ENCODE results near the gene KIF6.

Gene KIF6

GRCh38 chr6:39339868-39340550 lies 385.2 kb downstream of the KIF6 start:
- peak; percentile 99 for DNase-seq

- DNase-seq, result no peak
Observed at GRCh38 chr6:39339096-39339867, 385.9 kb downstream of the KIF6 start.

GRCh38 chr6:39338397-39338796 lies 386.8 kb downstream of the KIF6 start:
- no peak for DNase-seq

GRCh38 chr6:39335780-39336545 lies 389.2 kb downstream of the KIF6 start:
- DNase-seq, result no peak

- no peak for DNase-seq
Observed at GRCh38 chr6:39333644-39334438, 391.4 kb downstream of the KIF6 start.

GRCh38 chr6:39330476-39330875 lies 394.7 kb downstream of the KIF6 start:
- peak; percentile 87 for DNase-seq

GRCh38 chr6:39330057-39330456 lies 395.2 kb downstream of the KIF6 start:
- peak; percentile 64 for DNase-seq

- no peak for DNase-seq
Observed at GRCh38 chr6:39328066-39328465, 397.1 kb downstream of the KIF6 start.

- DNase-seq, result peak; percentile 54
Observed at GRCh38 chr6:39327507-39327906, 397.7 kb downstream of the KIF6 start.

GRCh38 chr6:39322306-39322850 lies 402.8 kb downstream of the KIF6 start, which contains the start of gene KCNK16:
Gene KCNK16, minus strand, starts transcription at chr6:39322702. Its CDS starts 162 bp downstream, at chr6:39322540.
- DNase-seq, result peak; percentile 63

GRCh38 chr6:39321761-39322160 lies 403.4 kb downstream of the KIF6 start:
- no peak for DNase-seq

- DNase-seq, result no peak
Observed at GRCh38 chr6:39320363-39320984, 404.7 kb downstream of the KIF6 start.

GRCh38 chr6:39319621-39320362 lies 405.4 kb downstream of the KIF6 start:
- DNase-seq, result no peak

- DNase-seq, result no peak
Observed at GRCh38 chr6:39317256-39317655, 408.0 kb downstream of the KIF6 start.

- DNase-seq, result no peak
Observed at GRCh38 chr6:39314273-39314795, 410.9 kb downstream of the KIF6 start, which contains the start of gene KCNK17. Gene KCNK17, minus strand, starts transcription at chr6:39314419. Its CDS starts 99 bp downstream, at chr6:39314320.

- DNase-seq, result no peak
Observed at GRCh38 chr6:39313526-39314272, 411.5 kb downstream of the KIF6 start.

- DNase-seq, result no peak
Observed at GRCh38 chr6:39312912-39313525, 412.2 kb downstream of the KIF6 start.

GRCh38 chr6:39310542-39310941 lies 414.7 kb downstream of the KIF6 start:
- no peak for DNase-seq

- peak; percentile 87 for DNase-seq
Observed at GRCh38 chr6:39309942-39310531, 415.2 kb downstream of the KIF6 start.

Measured in NCI-H510A treated with DMSO at 0.1 percent for 48 hours (cell line).